Astrocyte (in vitro differentiated cells and primary cell): ENCODE results near the gene GPHN.

Experiments used
- EZH2 ChIP-seq: IDR thresholded peaks from 2 replicates; pipeline ENCODE4 v1.6.1; 2012; ENCODE audit warnings: mild to moderate bottlenecking, low read length, inconsistent platforms; ENCODE audit not compliant: insufficient read depth
- TF ChIP-seq, protein P1 (sequence below): IDR thresholded peaks from 2 replicates; pipeline ENCODE4 v1.5.1; 2011; ENCODE audit warnings: low read depth, mild to moderate bottlenecking, inconsistent platforms, low read length, moderate library complexity; ENCODE audit not compliant: insufficient read depth

DNA sequence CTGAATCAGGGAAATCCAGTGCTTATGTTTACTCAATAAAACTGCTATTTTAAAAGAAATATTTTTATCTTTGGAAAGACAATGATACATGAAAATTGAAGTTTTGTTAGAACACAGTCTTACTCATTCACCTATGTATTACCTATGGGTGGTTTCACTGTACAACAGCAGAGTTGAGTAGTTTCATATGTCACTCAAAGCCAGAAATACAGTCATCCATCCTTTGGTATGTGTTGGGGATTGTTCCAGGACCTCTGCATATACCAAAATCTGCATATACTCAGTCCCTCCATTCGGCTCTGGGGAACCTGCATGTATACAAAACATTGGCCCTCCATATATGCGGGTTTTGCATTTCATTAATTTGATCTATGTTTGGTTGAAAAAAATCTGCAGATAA is 190.6 kb downstream of the GPHN start:
- TF ChIP-seq, protein P1, sequence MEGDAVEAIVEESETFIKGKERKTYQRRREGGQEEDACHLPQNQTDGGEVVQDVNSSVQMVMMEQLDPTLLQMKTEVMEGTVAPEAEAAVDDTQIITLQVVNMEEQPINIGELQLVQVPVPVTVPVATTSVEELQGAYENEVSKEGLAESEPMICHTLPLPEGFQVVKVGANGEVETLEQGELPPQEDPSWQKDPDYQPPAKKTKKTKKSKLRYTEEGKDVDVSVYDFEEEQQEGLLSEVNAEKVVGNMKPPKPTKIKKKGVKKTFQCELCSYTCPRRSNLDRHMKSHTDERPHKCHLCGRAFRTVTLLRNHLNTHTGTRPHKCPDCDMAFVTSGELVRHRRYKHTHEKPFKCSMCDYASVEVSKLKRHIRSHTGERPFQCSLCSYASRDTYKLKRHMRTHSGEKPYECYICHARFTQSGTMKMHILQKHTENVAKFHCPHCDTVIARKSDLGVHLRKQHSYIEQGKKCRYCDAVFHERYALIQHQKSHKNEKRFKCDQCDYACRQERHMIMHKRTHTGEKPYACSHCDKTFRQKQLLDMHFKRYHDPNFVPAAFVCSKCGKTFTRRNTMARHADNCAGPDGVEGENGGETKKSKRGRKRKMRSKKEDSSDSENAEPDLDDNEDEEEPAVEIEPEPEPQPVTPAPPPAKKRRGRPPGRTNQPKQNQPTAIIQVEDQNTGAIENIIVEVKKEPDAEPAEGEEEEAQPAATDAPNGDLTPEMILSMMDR = no peak
- no peak for TF ChIP-seq EZH2
